ENCODE results near the gene NAV2.
"Not testable (repeated sequence)": the region's sequence is repeated elsewhere in the genome, so short reads cannot be mapped to it uniquely, and the experiment has no call there.

The NAV2 gene

GRCh38 chr11:20002312-20003216 lies 289.9 kb downstream of the NAV2 start:
- no peak for DNase-seq (ENCODE audit: low read depth)

GRCh38 chr11:20003351-20003750 lies 290.7 kb downstream of the NAV2 start:
- no peak for DNase-seq (ENCODE audit: low read depth)

DNA sequence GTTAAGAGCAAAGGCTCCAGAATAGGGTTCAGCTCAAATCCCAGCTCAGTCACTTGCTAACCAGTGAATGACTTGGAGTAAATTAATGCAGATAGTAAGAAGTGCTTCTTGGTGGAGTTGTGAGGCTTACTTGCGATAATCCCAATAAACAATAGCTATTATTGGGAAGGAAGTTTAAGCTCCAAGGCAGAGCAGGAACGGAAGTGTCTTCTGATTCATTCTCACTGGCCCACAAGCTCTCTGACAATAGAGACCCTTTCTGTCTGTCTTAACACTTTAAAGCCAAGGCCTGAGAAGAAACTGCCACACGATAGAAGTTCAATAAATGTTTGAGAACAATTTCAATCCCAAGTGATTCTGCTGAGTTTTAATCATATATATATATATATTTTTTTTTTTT lies 292.2 kb downstream of the NAV2 start:
- DNase-seq (ENCODE audit: low read depth) = no peak

DNA sequence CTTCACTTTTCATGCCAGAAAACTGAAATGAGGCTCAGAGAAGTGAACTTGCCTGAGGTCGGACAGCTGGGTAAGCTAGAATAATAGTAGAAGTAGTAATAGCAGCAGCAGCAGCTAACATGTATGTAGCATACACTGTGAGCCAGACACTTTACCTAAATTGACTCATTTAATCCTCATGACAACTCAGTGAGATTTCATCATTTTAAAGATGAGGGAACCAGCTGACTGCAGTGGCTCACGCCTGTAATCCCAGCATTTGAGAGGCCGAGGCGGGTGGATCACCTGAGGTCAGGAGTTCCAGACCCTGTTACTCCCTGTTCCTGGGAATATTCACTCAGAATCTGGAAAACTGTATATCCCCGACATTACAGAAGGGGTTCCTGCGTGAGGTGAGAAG lies 293.1 kb downstream of the NAV2 start:
- no peak for DNase-seq (ENCODE audit: low read depth)

DNA sequence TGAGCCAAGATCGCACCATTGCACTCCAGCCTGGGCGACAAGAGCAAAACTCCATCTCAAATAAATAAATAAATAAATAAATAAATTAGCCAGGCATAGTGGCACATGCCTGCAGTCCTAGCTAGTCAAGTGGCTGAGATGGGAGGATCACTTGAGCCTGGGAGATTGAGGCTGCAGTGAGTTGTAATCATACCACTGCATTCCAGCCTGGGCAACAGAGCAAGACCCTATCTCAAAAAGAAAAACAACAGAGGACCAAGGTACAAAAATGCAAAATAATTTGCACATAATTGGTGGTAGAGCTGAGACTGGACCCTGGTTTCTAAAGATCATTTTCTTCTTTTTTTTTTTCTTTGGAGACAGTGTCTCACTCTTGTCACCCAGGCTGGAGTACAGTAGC lies 294.0 kb downstream of the NAV2 start:
- not testable (repeated sequence) for DNase-seq (ENCODE audit: low read depth)

- no peak for DNase-seq (ENCODE audit: low read depth)
Observed at GRCh38 chr11:20007386-20007785, 294.7 kb downstream of the NAV2 start.

GRCh38 chr11:20008190-20008870 lies 295.7 kb downstream of the NAV2 start:
- DNase-seq (ENCODE audit: low read depth) = no peak

GRCh38 chr11:20008871-20009644 lies 296.4 kb downstream of the NAV2 start:
- DNase-seq (ENCODE audit: low read depth) = no peak

- DNase-seq (ENCODE audit: low read depth) = no peak
Observed at GRCh38 chr11:20010156-20010850, 297.7 kb downstream of the NAV2 start.

DNA sequence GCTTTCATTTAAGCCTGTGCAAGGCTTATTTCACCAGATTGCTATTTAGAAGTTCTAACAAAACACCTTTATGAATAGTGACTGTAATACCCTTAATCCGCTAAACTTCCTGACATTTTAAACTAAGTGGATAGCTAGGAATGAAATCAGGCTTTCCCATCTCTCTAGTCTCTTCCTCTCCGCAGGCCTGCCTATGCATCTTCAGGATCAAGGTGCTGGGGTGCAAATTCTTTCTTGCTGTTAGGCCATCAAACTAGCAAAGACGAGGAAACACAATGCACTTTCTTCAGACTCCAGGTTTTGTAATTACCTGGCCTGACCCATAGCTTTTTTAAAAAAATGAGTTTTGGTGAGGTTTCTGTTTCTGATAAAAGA lies 298.2 kb downstream of the NAV2 start:
- DNase-seq (ENCODE audit: low read depth) = no peak

- no peak for DNase-seq (ENCODE audit: low read depth)
Observed at GRCh38 chr11:20011307-20011951, 298.8 kb downstream of the NAV2 start.

GRCh38 chr11:20013346-20014066 lies 300.9 kb downstream of the NAV2 start:
- no peak for DNase-seq (ENCODE audit: low read depth)

DNA sequence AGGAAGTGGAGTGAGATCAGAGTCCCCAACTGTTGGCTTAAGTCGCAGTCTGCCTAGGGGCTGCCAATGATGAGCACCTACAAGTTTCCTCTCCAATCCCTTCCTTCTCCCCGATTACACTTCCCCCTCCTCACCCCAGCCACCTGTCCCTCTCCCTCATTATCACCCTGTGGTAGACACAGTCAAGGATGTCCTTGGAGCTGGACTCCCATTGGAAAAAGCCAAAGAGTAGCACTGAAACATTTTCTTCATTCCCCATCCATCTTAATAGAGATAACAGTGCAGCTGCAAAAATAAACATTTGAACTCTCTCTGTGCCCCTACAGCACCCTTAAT lies 301.4 kb downstream of the NAV2 start:
- no peak for DNase-seq (ENCODE audit: low read depth)

- no peak for DNase-seq (ENCODE audit: low read depth)
Observed at GRCh38 chr11:20015101-20015500, 302.5 kb downstream of the NAV2 start.

- no peak for DNase-seq (ENCODE audit: low read depth)
Observed at GRCh38 chr11:20015529-20016427, 303.1 kb downstream of the NAV2 start.

DNA sequence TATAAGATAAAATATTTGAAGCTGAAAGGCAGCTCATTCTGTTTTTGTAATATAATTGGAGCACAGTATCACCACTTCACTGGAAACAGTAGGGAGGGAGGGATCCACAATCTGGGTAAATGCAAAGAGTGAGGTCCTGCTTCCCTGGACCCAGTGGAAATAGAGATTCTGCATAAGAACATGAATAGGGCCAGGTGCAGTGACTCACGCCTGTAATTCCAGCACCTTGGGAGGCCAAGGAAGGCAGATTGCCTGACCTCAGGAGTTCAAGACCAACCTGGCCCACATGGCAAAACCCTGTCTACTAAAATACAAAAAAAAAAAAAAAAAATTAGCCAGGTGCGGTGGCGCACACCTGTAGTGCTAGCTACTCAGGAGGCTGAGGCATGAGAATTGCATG lies 303.9 kb downstream of the NAV2 start:
- no peak for DNase-seq (ENCODE audit: low read depth)

DNA sequence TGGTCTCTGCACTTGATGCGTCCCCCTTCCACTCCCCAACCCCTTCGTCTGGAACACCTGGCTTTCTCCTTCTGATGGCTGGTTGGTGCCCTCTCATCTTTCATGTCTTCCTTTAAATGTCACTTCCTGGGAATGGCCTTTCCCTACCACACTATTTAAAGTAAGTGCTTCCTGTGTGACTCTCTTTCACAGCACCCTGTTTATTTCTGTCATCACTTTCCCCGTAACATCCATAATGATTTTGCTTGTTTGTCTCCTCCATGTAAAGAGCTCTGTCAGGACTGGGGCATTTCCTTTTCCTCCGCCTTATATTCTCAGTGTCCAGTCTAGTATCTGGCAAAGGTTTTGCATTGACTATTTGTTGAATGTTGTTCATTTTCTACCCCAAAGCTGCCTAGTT lies 304.7 kb downstream of the NAV2 start:
- DNase-seq (ENCODE audit: low read depth) = no peak

DNA sequence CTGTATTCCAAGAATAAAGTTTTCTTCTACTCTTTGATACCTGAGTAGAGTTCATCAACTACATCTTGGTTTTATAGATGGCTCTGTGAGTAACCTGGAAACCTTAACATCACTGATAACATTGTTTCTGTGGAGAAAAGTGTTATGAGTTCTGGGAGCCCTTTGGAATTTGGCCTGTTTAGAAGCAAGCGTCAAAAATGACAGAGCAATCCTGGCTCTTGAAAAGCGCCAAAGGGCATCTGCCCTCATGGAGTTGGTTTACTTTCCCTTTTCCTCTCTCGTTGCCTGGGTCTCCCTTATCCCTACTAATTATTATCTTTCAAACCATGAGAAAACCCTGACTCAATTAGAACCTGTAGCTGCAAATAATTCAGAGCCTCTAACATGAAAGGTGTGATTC lies 307.6 kb downstream of the NAV2 start:
- no peak for DNase-seq (ENCODE audit: low read depth)

- no peak for DNase-seq (ENCODE audit: low read depth)
Observed at GRCh38 chr11:20020716-20021115, 308.1 kb downstream of the NAV2 start.

DNA sequence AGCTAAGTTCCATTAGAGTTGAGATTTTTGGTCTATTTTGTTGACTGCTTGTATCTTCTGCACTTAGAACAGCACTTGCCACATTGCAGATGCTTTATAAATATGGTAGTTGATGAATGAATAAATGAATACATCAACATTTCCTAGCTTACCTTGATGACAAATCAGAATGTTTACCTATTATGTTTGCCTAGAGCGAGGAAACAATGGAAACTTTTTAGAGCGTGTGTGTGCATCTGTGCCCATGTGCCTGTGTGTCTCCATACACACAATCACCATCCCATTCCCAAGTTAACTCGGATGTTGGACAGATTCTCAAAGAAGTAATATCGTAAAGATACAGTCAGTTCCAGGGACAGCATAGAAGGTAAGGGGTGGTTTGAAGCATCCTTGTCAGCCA lies 308.6 kb downstream of the NAV2 start:
- no peak for DNase-seq (ENCODE audit: low read depth)

Measured in HS-5 (cell line).